ENCODE measurements around the gene AKAP8L.
A peak's percentile ranks its signal among the peaks of the same experiment; 100 is the strongest.
"Not testable (repeated sequence)": the region's sequence is repeated elsewhere in the genome, so short reads cannot be mapped to it uniquely, and the experiment has no call there.

Gene AKAP8L

GRCh38 chr19:15417699-15418098 lies 1.1 kb downstream of the AKAP8L start:
- no peak for DNase-seq (ENCODE audit: low spot score)

- DNase-seq (ENCODE audit: low spot score), result no peak
These were observed 6.0 kb downstream of the AKAP8L start for GRCh38 chr19:15412832-15413231.

GRCh38 chr19:15411351-15411750 lies 7.4 kb downstream of the AKAP8L start:
- not testable (repeated sequence) for DNase-seq (ENCODE audit: low spot score)

- no peak for DNase-seq (ENCODE audit: low spot score)
These were observed 14.0 kb downstream of the AKAP8L start for GRCh38 chr19:15404780-15405211.

DNA sequence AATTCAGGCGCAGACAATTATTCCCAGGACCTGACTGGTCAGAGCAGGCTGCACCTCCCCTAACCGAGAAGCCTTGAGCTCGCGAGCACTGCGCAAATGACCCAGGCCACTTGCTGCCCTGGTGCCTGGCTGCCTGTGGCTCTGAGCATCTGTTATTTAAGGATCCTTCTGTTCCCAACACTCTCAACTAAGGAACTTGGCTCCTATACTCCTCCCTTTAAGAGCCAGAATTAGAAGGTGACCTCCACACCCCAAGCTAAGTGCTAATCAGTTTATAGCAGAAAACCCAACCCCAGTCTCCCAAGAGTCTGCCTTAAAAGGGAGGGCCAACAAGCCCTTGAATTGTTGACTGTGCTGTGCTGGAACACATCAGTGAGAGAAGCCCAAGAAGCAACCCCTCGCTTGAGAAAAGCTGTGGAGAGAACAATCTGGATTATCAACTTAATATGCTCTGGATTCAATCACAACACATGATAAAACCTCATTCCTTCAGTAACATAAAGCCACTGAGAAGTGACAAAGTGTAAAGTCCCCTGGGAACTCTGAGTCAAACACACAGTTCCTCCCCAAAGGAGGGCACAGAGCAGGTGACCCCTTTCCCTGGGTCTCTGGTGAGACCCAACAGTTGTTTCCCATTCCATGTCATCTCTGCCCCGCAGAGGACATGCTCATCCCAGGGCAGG lies 14.6 kb downstream of the AKAP8L start:
- no peak for DNase-seq (ENCODE audit: low spot score)

DNA sequence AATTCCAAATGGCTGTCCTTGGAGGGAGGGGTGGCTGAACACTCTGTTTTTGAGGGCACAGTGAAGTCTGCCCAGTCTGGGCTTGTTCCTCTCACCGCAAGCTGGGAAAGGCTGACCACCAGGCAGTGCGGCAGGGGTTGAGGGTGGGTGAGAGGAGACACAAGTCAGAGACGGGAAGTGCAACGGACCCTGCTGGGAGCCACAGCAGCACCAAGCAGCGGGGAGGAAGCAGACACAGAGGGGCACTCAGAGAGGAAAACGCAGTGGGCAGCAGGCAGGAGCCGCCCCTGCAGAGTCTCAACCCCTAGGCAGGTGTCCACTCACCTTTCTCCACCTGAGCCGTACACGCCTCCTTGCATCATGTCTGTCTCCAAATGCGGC lies 15.6 kb downstream of the AKAP8L start:
- DNase-seq (ENCODE audit: low spot score), result no peak

DNA sequence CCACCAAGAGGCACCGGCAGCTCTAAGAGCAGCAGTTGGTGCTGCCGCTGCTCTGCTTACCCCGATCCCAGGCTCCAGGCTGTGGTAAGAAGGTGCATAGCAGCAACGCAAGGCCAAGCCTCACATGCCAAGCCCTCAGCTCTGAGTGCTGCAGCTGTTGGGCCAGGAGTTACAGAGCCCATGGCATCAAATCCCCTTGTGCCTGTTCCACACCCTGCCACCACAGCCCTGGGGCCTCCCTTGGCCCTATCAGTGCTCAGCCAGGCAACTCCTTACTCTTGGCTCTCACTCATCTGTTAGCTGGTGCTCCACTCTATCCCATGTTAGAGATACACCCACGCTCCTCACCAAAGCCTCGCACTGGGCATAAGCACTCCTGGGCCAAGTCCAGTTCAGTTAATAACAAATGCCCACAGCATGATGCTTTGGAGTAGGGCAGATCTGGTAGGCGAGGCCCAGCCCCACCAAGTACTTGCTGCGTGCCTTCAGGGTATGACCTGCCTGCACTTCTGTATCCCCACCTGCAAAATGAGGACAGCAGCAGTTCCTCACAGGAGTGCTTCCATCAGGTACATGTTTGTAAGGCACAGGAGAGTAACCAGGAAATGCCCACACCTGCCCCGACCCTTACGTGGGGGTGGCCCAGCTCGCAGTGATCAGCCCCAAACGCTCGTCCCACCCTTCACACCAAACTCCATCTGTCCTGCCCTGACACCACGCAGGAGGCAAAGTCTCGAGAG lies 16.2 kb downstream of the AKAP8L start:
- DNase-seq (ENCODE audit: low spot score), result no peak

- no peak for DNase-seq (ENCODE audit: low spot score)
These were observed 17.4 kb downstream of the AKAP8L start for GRCh38 chr19:15401397-15401710.

DNA sequence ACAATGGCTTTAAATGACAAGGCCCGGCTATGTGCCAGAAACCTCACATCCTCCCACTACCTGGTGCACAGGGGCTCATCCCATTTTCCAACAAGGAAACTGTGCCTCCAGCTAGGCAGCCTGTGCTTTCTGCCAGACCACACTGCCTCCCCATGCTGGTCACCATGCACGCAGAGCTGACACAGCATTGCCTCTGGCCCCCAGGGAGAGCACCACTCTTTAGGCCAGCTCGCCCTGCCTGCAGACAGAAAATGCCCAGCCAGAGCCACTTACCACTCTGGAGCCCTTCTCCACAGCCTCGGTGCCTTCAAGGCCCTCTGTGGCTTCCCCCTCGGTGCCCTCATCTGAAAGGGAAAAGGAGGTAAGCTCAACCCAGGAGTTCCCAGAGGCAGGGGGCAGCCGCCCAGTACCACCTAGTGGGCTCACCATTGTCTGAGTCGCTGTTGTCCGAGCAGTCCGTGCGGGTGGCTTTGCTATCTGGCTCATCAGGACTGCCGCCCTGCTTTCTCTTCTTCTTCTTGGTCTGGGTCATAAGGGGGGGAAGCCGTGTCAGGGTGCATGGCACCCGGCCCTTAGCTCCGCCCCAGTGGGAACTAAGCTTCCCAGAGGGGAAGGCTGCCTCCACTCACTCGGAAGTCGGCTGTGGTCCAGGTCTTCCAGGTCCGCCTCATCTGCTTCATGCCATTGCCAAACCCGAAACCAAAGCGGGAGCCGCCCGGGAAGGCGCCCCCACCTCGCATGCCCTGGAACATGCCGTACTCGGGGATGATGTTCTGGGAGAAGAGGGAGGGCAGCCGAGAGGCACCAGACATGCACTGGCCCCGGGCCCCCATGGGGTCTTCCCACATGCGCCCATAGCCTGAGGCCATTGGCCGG lies 18.0 kb downstream of the AKAP8L start:
- no peak for DNase-seq (ENCODE audit: low spot score)

- no peak for DNase-seq (ENCODE audit: low spot score)
These were observed 19.2 kb downstream of the AKAP8L start for GRCh38 chr19:15399635-15400034.

DNA sequence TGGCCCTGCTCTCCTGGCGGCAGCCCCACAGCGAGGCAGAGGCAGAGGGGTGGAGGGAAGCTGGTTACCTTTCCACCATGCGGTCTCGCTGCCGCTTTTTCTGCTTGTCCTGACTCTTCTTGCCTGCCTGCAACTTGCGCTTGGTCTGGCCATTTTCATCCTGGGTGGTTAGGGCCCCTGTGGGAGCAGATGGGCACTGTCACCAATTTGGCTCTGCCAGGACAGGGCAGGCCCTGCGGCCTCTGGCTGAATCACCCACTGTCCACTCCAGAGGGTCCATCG lies 19.6 kb downstream of the AKAP8L start:
- no peak for DNase-seq (ENCODE audit: low spot score)

GRCh38 chr19:15398501-15399233 lies 20.1 kb downstream of the AKAP8L start:
- DNase-seq (ENCODE audit: low spot score), result no peak

DNA sequence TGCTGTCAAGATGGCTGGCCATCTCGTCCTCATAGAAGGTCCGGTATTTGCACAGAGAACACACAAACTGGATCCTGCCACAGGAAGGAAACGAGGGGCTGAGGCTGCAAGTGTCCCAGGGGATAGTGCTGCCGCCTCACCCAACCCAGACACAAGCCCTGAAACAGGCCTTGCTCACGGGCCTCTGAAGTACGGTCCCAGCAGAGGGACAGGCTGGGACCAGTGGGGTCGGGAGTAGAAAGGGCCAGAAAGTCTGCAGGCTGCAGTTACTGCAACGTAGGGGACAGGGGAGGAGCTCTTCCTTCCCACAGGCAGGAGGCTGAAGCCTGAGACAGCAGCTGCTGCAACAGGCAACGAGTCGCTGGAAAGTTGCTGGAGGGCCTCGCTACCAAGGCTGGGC lies 21.0 kb downstream of the AKAP8L start:
- DNase-seq (ENCODE audit: low spot score), result no peak

DNA sequence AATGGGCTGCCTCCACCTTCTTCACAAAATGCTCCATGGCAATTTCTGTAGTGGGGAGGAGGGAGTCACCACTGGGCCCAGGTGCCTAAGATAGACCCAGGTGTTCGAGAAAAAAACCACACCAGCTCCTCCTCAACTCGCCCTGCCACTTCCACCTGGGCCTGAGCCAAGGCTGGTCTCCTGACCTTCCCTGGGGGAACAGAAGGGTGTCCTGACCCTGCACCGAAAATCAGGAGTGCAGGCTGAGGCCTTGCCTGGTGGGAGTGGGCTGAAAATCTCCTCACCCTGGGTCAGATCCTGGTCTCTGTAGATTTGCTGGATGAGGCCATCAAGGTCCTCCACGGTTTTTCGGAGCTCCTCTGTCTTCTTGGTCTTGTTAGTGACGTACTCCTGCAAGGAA lies 21.6 kb downstream of the AKAP8L start:
- DNase-seq (ENCODE audit: low spot score), result no peak

DNA sequence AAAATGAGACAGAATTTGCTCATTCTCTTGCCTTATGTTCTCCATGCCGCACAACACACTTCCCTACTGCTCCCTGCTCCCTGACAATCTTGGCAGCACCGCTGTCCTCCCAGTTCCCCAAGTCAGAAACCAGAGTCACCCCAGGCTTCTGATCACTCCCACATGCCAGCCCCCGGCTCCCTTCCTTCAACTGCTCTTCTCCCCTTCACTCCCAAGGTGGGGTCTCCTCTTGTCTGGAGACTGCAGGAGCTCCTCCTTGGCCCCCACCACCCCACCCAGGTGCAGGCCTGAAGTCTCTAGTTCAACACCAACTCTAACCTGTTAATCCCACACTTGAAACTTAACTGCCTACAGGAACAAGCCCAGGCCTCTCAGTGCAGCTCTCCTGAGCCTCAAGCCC lies 22.4 kb downstream of the AKAP8L start:
- DNase-seq (ENCODE audit: low spot score), result no peak

DNA sequence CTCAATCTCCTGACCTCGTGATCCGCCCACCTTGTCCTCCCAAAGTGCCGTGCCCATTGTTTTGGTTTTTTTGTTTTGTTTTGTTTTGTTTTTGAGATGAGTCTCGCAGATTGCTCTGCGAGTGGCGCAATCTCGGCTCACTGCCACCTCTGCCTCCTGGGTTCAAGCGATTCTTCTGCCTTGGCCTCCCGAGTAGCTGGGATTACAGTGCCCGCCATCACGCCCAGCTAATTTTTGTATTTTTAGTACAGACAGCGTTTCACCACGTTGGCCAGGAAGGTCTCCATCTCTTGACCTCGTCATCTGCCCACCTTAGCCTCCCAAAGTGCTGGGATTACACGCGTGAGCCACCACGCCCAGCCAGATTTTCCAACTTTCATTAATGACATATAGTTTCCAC lies 23.5 kb downstream of the AKAP8L start:
- DNase-seq (ENCODE audit: low spot score), result not testable (repeated sequence)

GRCh38 chr19:15394426-15394825 lies 24.4 kb downstream of the AKAP8L start:
- no peak for DNase-seq (ENCODE audit: low spot score)

- DNase-seq (ENCODE audit: low spot score), result no peak
These were observed 24.8 kb downstream of the AKAP8L start for GRCh38 chr19:15393963-15394362.

- DNase-seq (ENCODE audit: low spot score), result no peak
These were observed 28.0 kb downstream of the AKAP8L start for GRCh38 chr19:15390814-15391213.

GRCh38 chr19:15381864-15382263 lies 36.9 kb downstream of the AKAP8L start:
- no peak for DNase-seq (ENCODE audit: low spot score)

- DNase-seq (ENCODE audit: low spot score), result no peak
These were observed 37.4 kb downstream of the AKAP8L start for GRCh38 chr19:15381429-15381828.

DNA sequence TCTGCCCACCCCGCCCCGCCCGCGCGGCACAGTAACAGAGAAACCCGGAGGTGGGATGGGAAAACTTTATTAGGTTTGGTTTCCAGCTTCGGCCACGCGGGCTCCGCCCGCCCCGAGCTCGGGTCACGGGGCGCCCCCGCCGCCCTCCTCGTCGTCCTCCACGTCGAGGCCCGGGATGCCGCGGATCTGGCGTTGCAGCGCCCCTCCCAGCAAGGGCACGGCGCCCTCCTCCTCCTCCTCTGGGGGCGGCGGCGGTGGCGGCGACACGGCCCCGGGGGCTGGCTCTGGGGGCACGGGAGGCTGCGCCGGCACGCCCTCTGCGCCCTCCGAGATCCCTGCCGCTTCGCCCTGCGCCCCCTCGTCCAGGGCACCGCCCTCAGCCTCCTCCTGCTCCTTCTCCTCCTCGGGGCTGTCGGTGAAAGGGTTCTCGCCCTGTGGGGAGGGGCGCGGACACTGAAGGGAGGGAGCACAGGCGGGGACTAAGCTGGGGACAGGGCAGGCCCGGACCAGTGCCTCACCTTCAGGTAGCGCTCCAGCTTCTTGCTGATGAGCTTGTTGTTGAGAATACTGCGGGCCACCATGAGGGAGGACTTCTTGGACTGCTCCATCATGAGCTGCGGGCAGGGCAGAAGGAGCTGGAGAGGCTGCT lies 38.7 kb downstream of the AKAP8L start:
- DNase-seq (ENCODE audit: low spot score), result peak; percentile 2
